Measurements from ENCODE around the gene GLRA3. TPM values are rescaled to one million over a fixed set of nuclear protein-coding genes. Genes with fewer than 3 reads are reported as not detected.

GLRA3 gene
- total and polyA plus RNA-seq, 2 donors (not counting 3 experiments of a cell fraction or from before 2014, with no cell fraction given) = not detected

- TF ChIP-seq POLR2AphosphoS5 (IDR thresholded peaks at IDR 0.05; ENCODE audit: insufficient read depth, low read depth, low read length) (no peak), MYC (IDR thresholded peaks at IDR 0.05; ENCODE audit: low read depth, low read length) (no peak), CTCF (IDR thresholded peaks at IDR 0.05; ENCODE audit: extremely low read depth in 1 of 2, insufficient read depth in 1 of 2, low read depth in 1 of 2, low read length in 2 of 2) (no peak), GATA2 (IDR thresholded peaks at IDR 0.05; ENCODE audit: insufficient read depth, insufficient read length, low read depth, low read length) (no peak), MAX (IDR thresholded peaks at IDR 0.05; ENCODE audit: insufficient read depth, insufficient read length) (no peak), EZH2 (IDR thresholded peaks at IDR 0.05; ENCODE audit: borderline replicate concordance, low read depth, low read length, severe bottlenecking) (no peak), JUN (IDR thresholded peaks at IDR 0.05; ENCODE audit: borderline replicate concordance, insufficient read depth, insufficient read length, low read depth) (no peak), FOS (IDR thresholded peaks at IDR 0.05; ENCODE audit: borderline replicate concordance, insufficient read depth, low read length) (no peak), POLR2A (IDR thresholded peaks at IDR 0.05; ENCODE audit: low read depth, low read length) (no peak)
- CTCF ChIA-PET = no interaction called here
- H3K27me3 ChIP-seq (ENCODE audit: control insufficient read depth in 2 of 2, insufficient read depth in 2 of 2, low read length in 2 of 2) = no peaks in the 10 kb centered on the region
Observed at GRCh38 chr4:174716986-174717770, 111.9 kb downstream of the GLRA3 start.

More at GRCh38 chr4:174716986-174717770, 111.9 kb downstream of the GLRA3 start:
- Histone ChIP-seq H3K9me1 (replicated peaks; ENCODE audit: control insufficient read depth, extremely low read depth, insufficient read depth, low read length) (no peaks in the 10 kb centered on the region), H3K4me1 (ENCODE audit: control insufficient read depth, extremely low read depth, insufficient read depth, low read length) (no peaks in the 10 kb centered on the region), H4K20me1 (replicated peaks; ENCODE audit: control insufficient read depth, extremely low read depth, insufficient read depth, low read length) (no peaks in the 10 kb centered on the region), H3K27ac (ENCODE audit: insufficient read depth, low read depth, low read length) (no peak overlapping the region), H3K79me2 (ENCODE audit: control insufficient read depth, insufficient read depth, low read length) (no peaks in the 10 kb centered on the region), H2AFZ (ENCODE audit: low read depth, low read length) (no peak overlapping the region), H3K4me2 (ENCODE audit: insufficient read depth, low read length) (no peak overlapping the region), H3K36me3 (ENCODE audit: control insufficient read depth in 2 of 2, extremely low read depth in 1 of 2, insufficient read depth in 2 of 2, low read length in 2 of 2) (no peaks in the 10 kb centered on the region), H3K4me3 (replicated peaks in 1 of 3; ENCODE audit: insufficient read depth in 1 of 3, low read depth in 1 of 3, low read length in 3 of 3) (no peak overlapping the region), H3K9me3 (replicated peaks; ENCODE audit: control insufficient read depth, insufficient read depth, low read length) (no peaks in the 10 kb centered on the region), H3K9ac (replicated peaks; ENCODE audit: extremely low read depth, insufficient read depth, low read length) (no peak overlapping the region)
- dilution Hi-C loops (cut with MboI; ENCODE audit: extremely low pct_ligation_motif_present, low sequenced_read_pairs) (no loop called here), intact Hi-C loops (cut with micrococcal nuclease) (no loop called here)
- POLR2A ChIA-PET = no interaction called here
- BruUV-seq (replicated peaks) = no TSS peak
- no peak for FAIRE-seq
- DNase-seq (ENCODE audit: low read depth, low spot score) = no peak
